Measurements from ENCODE around the gene SIRPB2. TPM values are rescaled to one million over a fixed set of nuclear protein-coding genes. Genes with fewer than 3 reads are reported as not detected.

Gene SIRPB2
- total and polyA plus RNA-seq, 2 of the 8 experiments (the other 6 are each of a cell fraction or from before 2014, with no cell fraction given): 0.28 TPM; not detected in 1

- ChIA-PET CTCF (ENCODE audit: partially characterized antibody) (no interaction called here), POLR2A (ENCODE audit: partially characterized antibody) (no interaction called here)
- no peak overlapping the region for H3K56ac ChIP-seq (replicated peaks; ENCODE audit: insufficient read length, low read depth, low read length)
- no peak overlapping the region for H2BK15ac ChIP-seq (ENCODE audit: low read length)
- 87% methylated on average over 5 of the region's 5 CpGs; no CpG with 5 or more reads in 1 of the 2 experiments for WGBS, 2 experiments (ENCODE audit: extremely low coverage in 1 of 2, insufficient coverage in 1 of 2, insufficient read length in 1 of 2, insufficient replicate concordance in 2 of 2, low coverage in 1 of 2, low lambda C conversion rate in 2 of 2, missing lambda C conversion rate in 1 of 2)
- H3K27ac ChIP-seq (ENCODE audit: low read depth, low read length): no peak overlapping the region
- DNase-seq (ENCODE audit: low read depth in 1 of 2, low spot score in 2 of 2) (no peak), FAIRE-seq (no peak)
- no peak overlapping the region for H2BK12ac ChIP-seq (ENCODE audit: low read depth, low read length)
- no peak overlapping the region for H2BK20ac ChIP-seq (ENCODE audit: low read length)
- H3K79me1 ChIP-seq (ENCODE audit: low read depth, low read length): no peaks in the 10 kb centered on the region
- H4K8ac ChIP-seq (ENCODE audit: extremely low read depth, insufficient read depth, low read length): no peak overlapping the region
- H3K4me3 ChIP-seq (ENCODE audit: extremely low read depth in 1 of 4, insufficient read depth in 2 of 4, low read depth in 3 of 4, low read length in 4 of 4): no peak overlapping the region
- no peak overlapping the region for H4K91ac ChIP-seq (replicated peaks; ENCODE audit: insufficient read length, low read length)
- no peaks in the 10 kb centered on the region for H3K4me1 ChIP-seq (replicated peaks in 1 of 4; ENCODE audit: control insufficient read depth in 3 of 4, insufficient read depth in 4 of 4, low read length in 3 of 4)
- no peak overlapping the region for H2AFZ ChIP-seq (ENCODE audit: low read length)
- no peak overlapping the region for H3K4me2 ChIP-seq (ENCODE audit: insufficient read depth in 1 of 2, low read depth in 2 of 2, low read length in 2 of 2)
- no peak overlapping the region for H2AK5ac ChIP-seq (ENCODE audit: low read depth, low read length)
- H3K23me2 ChIP-seq (ENCODE audit: low read depth, low read length): no peaks in the 10 kb centered on the region
- H3K9ac ChIP-seq (replicated peaks in 1 of 4; ENCODE audit: extremely low read depth in 1 of 4, low read depth in 3 of 4, low read length in 3 of 4): no peak overlapping the region
- H2BK5ac ChIP-seq (ENCODE audit: low read depth, low read length): no peak overlapping the region
- no peaks in the 10 kb centered on the region for H4K20me1 ChIP-seq (replicated peaks in 1 of 2; ENCODE audit: control insufficient read depth in 1 of 2, insufficient read depth in 2 of 2, low read length in 2 of 2)
- no peak overlapping the region for H2BK120ac ChIP-seq (replicated peaks; ENCODE audit: low read depth, low read length)
- H3K14ac ChIP-seq (ENCODE audit: insufficient read length): no peak overlapping the region
- H3K4ac ChIP-seq (replicated peaks; ENCODE audit: insufficient read length, low read depth, low read length): no peak overlapping the region
- H3K36me3 ChIP-seq (ENCODE audit: control insufficient read depth in 2 of 4, insufficient read depth in 4 of 4, low read length in 3 of 4): no peaks in the 10 kb centered on the region
- H3K23ac ChIP-seq (ENCODE audit: insufficient read length): no peak overlapping the region
- no peak overlapping the region for H4K5ac ChIP-seq (ENCODE audit: insufficient read length, low read depth, low read length)
- no peak overlapping the region for H3K18ac ChIP-seq (ENCODE audit: extremely low read depth, low read length)
- H3K9me3 ChIP-seq (ENCODE audit: insufficient read depth in 2 of 2, low read depth in 1 of 2, low read length in 1 of 2): no peaks in the 10 kb centered on the region; a peak in 1 of 4 replicates
- no peaks in the 10 kb centered on the region; a peak in 1 of 7 replicates for H3K27me3 ChIP-seq (replicated peaks in 1 of 4; ENCODE audit: control insufficient read depth in 3 of 4, extremely low read depth in 1 of 4, insufficient read depth in 3 of 4, low read length in 3 of 4)
- no peaks in the 10 kb centered on the region for H3K79me2 ChIP-seq (ENCODE audit: control insufficient read depth in 1 of 2, insufficient read depth in 2 of 2, low read length in 2 of 2)
- TF ChIP-seq, protein P1, sequence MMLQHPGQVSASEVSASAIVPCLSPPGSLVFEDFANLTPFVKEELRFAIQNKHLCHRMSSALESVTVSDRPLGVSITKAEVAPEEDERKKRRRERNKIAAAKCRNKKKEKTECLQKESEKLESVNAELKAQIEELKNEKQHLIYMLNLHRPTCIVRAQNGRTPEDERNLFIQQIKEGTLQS (IDR thresholded peaks at IDR 0.05; ENCODE audit: insufficient read depth, low read depth, low read length): no peak
- no peak for TF ChIP-seq JUN (IDR thresholded peaks at IDR 0.05; ENCODE audit: low read depth, low read length)
- TF ChIP-seq CBX8 (IDR thresholded peaks at IDR 0.05; ENCODE audit: borderline replicate concordance, low read depth, low read length): no peak
- no peak for TF ChIP-seq KDM4A (IDR thresholded peaks at IDR 0.05; ENCODE audit: low read depth, low read length, severe bottlenecking)
- TF ChIP-seq EP300 (IDR thresholded peaks at IDR 0.05; ENCODE audit: borderline replicate concordance in 1 of 2, low read depth in 2 of 2, low read length in 2 of 2): no peak
- TF ChIP-seq, protein P2, sequence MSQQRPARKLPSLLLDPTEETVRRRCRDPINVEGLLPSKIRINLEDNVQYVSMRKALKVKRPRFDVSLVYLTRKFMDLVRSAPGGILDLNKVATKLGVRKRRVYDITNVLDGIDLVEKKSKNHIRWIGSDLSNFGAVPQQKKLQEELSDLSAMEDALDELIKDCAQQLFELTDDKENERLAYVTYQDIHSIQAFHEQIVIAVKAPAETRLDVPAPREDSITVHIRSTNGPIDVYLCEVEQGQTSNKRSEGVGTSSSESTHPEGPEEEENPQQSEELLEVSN (IDR thresholded peaks at IDR 0.05): no peak
- TF ChIP-seq POLR2AphosphoS5 (IDR thresholded peaks at IDR 0.05; ENCODE audit: low read depth, low read length): no peak
- TF ChIP-seq GTF2F1 (IDR thresholded peaks at IDR 0.05; ENCODE audit: borderline replicate concordance, low read depth, low read length): no peak
- TF ChIP-seq CEBPB (IDR thresholded peaks at IDR 0.05; ENCODE audit: low read depth, low read length): no peak
- no peak for TF ChIP-seq RNF2 (IDR thresholded peaks at IDR 0.05; ENCODE audit: borderline replicate concordance, low read depth, low read length, missing control alignments, poor library complexity, severe bottlenecking)
- TF ChIP-seq BACH1 (IDR thresholded peaks at IDR 0.05; ENCODE audit: low read length): no peak
Measured at GRCh38 chr20:1535420-1536175, 44.4 kb upstream of the SIRPB2 start.

Measured in H1 (cell line).